NCI-H748 (cell line): Measurements from ENCODE around the gene SCGB1C1.
"Not testable (repeated sequence)": the region's sequence is repeated elsewhere in the genome, so short reads cannot be mapped to it uniquely, and the experiment has no call there.

Experiments
- DNase-seq: peaks from one replicate; lab custom pipeline; 2025; ENCODE audit not compliant: unreplicated experiment; lab: John Stamatoyannopoulos, UW

SCGB1C1 gene

DNA sequence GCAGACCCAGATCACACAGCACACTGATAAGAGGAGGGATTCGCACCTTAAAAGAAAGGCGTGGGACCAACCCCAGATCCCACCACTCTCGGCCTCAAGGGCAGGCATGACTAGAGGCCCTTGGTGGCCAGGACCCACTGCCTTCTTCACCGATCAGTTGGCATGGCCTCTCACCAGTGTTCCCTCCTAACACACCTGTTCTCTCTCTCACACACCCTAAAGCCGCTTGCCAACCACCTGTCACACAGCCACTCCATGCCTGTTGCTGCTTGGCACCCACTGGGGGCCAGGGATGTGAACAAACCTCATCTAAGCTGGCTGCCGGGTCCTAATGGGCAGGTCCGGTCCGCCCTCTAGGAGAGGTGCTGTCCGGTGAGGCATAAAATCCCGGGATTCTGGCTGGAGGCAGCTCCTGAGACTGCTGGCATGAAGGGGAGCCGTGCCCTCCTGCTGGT lies at the start of gene SCGB1C1:
Gene SCGB1C1, plus strand, starts transcription at position 405 of the 455 bp plus-strand sequence. Its CDS starts 22 bp downstream, at position 427.
- not testable (repeated sequence) for DNase-seq

DNA sequence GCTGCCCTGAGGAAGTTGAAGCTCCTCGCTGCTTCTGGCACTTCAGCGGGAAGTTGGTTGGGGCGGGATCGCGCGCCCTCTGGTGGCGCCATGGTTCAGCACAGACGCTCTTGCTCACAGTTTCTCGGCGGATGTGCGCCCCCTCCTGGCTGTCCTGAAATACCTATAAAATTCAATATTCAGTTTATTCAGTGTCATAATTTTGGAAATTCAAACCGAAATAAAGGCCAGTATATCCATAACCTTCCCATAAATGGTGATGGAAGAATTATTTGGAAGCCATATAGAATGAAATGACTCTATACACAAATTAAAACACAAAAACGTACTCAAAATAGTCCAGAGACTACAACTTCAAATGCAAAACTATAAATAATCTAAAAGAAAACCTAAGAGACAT lies 12.6 kb upstream of the SCGB1C1 start:
- not testable (repeated sequence) for DNase-seq

DNA sequence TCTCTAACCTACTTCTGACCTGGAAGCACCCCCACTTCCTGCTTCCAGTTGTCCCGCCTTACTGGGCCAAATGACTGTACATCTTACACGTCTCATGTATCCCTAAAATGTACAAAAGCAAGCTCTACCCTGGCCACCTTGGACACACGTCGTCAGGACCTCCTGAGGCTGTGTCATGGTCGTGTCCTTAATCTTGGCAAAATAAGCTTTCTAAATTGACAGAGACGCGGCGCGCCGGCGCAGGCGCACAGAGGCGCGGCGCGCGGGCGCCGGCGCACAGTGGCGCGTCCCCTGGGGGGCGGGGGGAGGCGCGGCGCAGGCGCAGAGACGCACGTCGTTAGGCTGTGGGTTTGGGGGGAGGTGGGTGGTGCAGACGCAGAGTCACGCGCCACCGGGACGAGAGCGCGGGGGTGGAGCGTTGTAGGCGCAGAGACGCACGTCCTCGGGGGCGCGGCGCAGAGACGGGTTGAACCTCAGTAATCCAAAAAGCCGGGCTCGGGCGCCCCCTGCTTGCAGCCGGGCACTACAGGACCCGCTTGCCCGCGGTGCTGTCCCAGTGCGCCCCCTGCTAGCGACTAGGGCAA lies 3.6 kb upstream of the SCGB1C1 start:
- not testable (repeated sequence) for DNase-seq

DNA sequence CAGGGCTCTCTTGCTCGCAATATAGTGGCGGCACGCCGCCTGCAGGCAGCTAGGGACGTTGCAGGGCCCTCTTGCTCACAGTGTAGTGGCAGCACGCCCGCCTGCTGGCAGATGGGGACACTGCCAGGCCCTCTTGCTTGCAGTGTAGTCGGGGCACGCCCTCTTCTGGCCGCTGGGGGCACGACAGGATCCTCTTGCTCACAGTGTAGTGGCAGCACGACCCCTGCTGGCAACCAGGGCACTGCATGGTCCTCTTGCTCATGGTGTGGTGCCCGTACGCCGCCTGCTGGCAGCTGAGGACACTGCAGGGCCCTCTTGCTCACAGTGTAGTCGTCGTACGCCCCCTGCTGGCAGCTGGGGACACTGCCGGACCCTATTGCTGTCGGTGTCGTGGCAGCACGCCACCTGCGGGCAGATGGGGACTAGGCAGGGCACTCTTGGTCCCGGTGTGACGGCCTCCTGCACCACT lies 3.0 kb upstream of the SCGB1C1 start:
- DNase-seq: not testable (repeated sequence)

DNA sequence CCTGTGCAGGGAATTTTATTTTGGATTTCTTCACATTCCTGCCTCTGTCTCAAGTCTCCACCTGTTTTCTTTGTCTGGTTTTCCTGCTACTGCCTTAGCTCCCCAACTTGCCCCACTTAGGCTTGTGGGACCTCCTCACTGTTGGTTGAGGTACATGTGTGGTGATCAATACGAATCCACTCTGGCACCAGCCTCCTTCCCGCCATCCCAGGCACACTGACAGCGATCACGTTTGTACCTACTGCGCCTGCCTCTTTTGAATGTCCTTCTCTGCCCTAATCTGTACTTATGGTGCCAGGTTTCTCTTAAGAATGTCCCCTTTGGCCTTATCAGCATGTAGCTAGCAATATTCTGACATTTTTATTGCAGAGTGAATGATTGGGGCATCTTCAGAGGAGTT lies 2.3 kb upstream of the SCGB1C1 start:
- DNase-seq: not testable (repeated sequence)

DNA sequence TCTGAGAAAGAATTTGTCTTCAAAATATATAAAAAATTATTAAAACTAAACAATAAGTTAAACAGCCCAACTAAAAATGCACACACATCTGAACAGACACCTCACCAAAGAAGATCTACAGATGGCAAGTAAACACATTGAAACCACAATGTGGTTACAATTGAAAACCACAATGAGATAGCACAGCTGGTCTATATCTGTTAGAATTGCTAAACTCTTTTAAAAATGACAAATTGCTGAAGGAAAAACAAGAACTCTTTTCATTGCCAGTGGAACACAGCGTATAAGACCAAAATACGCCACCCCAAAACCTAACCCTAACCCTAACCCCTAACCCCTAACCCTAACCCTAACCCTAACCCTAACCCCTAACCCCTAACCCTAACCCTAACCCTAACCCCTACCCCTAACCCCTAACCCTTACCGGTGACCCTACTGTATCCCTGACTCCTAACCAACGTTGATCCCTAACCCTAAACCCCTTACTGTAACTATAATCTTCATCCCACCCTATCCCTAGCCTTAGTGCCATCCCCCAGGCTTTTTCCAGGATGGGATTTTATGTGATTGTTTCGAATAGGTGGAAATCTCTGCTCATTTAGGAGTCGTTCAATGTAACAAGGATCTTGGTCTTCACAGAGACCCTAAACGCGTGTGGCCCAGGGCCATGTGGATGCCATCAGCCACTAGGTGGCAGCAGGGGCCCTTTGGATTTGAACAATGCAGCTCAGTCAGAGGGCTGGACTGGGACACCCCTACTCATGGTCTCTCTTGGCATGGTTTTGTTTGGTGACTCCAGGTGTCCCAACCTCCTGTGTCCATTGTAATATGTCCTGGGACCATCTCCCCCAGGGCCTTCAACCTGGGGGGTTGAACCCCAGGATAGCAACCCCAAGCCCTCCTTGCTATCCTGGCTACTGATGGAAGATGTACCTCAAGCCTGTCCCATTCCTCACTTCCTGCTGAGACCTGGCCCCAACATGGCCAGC lies 1.1 kb upstream of the SCGB1C1 start:
- DNase-seq: not testable (repeated sequence)

DNA sequence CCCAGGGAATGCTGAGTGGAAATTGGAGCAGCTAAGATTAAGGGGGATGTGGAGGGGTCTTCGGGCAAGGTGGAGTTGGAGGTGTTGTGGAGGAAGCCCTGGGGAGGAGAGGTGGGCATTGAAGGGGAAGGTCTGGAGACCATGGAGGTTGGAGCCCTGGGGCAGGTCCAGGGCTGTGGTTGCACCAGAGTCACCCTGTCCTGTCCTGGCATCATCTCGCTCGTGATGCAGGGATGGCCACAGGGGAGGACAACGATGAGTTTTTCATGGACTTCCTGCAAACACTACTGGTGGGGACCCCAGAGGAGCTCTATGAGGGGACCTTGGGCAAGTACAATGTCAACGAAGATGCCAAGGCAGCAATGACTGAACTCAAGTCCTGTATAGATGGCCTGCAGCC lies 603 bp downstream of the SCGB1C1 start:
- not testable (repeated sequence) for DNase-seq

DNA sequence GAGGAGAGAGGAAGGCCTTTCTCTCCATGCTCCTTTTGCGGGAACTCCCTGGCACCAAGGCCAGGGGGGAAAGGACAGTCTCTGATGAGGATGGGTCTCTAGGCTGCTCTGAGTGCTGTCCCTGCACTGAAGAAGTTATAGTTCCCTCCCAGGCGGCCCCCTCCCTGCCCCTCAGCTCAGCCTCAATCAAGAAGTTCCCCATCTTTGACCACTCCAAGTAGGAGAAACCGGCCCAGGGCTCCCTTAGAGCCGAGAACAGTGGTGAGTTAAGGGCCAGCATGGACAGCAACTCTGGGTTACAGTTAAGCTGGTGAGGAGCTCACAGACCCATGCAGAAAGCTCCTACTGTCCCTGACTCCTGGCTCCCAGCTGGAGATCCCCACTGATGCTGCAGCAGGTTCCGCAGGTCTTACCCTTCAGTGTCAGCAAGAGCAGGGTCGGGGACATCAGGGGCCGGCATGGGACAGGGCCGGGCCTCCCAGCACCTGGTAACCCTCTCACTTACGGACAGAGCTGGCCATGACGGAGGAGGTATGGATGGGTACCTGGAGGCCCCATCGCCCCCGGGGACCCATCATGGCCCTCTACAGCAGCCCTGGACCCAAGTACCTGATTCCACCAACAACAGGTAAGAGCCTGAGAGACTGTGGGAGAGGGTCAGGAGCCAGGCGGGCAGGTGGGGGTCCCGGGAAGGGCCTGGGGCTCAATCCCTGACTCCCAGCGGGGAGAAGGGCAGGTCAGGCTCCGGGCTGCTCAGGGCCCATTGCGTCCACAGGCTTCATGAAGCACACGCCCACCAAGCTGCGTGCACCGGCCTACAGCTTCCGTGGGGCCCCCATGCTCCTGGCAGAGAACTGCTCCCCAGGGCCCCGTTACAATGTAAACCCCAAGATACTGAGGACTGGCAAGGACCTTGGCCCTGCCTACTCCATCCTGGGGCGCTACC lies 4.2 kb downstream of the SCGB1C1 start:
- DNase-seq: no peak

DNA sequence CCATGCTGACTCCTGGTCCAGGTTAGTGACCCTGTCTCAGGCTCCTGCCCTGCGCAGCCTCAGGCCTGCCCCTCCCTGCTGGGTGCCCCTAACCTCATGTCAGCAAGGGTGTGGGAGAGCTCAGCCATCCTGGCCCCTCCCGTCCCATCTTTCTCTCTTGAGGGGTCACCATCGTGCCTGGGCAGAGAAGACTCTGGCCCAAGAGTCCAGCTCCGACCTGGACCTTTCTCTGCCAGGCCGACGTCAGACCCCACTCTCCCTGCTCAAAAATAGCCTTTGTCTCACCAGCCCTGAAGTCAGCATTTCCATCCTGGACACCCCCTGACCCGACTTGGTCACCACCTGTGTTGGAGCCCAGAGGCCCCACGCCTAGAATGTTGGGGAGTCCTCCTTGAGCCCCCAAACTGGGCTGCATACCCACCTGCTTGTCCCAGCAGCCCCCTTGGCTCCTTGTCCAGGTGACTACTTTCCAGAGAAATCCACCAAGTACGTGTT lies 4.9 kb downstream of the SCGB1C1 start:
- no peak for DNase-seq

DNA sequence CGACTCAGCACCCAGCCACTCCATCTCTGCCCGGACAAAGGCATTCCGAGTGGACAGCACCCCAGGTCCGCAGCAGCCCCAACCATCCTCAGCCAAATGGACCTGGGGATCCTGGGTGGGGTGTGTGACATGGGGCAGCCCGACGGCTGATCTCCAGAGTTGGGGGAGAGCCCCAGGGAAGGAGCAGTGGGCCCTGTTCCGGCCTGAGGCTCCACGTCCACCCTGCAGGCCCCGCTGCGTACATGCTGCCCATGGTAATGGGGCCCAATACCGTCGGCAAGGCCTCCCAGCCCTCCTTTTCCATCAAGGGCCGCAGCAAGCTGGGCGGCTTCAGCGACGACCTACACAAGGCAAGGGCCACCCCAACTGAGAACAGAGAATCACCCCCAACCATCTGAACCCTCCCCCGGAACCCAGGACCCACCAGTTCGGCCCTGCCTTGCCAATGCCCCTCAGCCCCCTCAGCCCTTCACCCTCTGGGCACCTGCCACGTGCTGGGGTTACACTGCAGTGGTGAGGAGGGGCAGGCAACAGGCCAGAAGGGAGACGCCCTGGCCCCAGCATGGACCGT lies 5.4 kb downstream of the SCGB1C1 start:
- no peak for DNase-seq

DNA sequence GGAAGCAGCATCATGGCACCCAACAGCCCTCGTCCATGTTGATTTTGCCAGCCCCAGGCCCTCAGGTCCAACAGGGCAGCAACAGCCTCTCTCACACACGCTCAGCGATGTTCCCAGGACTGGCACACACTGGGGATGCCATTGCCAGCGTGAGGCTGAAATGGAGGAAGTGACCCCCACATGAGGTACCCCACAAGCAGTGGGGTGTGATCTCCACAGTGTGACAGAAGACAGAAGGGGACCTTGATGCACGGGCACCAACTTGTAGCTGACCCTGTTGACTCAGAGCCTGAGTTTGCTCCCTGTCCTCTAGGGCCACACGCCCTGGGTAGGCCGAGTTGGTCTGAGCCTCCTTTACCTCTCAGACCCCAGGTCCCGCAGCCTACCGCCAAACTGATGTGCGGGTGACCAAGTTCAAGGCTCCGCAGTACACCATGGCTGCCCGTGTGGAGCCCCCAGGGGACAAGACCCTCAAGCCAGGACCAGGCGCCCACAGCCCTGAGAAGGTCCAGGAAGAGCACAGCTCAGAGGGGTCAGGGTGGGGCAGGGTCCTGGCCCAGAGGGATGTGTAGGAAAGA lies 6.2 kb downstream of the SCGB1C1 start:
- no peak for DNase-seq

DNA sequence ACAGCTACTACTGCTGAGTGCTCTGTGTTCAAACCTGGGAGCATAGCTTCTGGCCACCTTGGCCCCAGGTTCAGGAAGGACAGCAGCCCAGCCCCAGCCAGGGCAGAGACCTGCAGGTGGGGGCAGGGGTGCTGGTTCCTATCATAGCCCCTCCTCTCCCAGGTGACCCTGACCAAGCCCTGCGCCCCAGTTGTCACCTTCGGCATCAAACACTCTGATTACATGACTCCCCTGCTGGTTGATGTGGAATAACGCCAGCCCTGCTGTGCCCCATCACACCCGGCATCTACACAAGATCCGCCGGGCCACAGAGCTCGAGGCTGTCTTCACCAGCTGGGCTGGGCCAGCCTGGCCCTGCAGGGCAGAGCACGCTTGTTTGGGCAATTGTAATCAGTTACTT lies 6.9 kb downstream of the SCGB1C1 start:
- no peak for DNase-seq

DNA sequence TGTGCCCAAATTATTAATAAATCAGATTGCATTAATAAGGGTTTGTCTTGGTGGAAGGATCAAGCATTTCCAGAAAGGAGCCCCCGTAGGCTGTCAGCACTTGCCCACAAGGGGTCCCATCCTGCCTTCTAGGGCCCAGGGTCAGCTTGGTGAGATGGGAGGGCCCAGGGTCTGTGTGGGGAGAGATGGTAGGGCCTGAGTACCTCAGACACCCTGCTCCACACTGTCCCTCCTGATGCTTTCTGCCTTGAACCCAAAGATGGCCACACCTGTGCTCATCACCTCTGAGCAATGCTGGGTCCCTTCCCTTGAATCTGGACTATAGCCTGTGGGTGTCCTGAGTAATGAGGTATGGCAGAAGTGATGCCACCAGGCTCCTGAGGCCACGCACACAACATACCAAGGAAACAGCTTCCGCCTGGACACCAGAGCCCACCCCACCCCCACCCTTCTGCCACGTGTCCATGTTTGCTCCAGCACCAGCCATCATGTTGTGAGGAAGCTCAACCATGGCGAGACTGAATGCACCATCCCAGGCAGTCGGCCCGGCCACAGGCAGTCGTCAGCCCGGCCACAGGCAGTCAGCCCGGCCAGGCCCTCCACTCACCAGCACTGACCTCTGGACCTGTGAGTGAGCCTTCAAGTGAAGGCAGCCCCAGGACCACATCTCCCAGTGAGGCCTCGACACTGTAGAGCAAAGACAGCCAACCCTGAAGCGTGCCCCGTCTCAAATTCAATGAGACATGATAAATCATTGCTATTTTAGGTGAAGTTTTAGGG lies 7.5 kb downstream of the SCGB1C1 start:
- no peak for DNase-seq

DNA sequence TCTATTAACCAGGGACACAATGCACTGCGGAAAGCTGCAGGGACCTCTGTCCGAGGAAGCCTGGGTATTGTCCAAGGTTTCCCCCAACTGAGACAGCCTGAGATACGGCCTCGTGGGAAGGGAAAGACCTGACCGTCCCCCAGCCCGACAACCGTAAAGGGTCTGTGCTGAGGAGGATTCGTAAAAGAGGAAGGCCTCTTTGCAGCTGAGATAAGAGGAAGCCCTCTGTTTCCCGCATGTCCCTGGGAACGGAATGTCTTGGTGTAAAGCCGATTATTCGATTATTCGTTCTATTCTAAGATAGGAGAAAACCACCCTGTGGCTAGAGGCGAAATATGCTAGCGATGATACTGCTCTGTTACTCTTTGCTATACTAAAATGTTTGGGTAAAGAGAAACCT lies 9.1 kb downstream of the SCGB1C1 start:
- DNase-seq: no peak

DNA sequence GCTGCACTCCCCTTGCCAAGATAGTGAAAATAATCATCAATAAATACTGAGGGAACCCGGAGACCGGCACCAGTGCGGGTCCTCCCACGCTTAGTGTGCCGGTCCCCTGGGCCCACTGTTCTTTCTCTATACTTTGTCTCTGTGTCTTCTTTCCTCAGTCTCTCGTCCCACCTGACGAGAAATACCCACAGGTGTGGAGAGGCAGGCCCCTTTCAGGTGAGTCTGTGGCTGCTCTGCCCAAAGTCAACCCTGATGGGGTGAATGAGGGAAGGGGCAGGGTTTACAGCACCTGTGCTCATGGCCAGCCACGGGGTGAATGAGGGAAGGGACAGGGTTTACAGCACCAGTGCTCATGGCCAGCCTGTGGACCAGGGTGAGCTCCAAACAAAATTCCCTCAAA lies 9.6 kb downstream of the SCGB1C1 start:
- DNase-seq: no peak

DNA sequence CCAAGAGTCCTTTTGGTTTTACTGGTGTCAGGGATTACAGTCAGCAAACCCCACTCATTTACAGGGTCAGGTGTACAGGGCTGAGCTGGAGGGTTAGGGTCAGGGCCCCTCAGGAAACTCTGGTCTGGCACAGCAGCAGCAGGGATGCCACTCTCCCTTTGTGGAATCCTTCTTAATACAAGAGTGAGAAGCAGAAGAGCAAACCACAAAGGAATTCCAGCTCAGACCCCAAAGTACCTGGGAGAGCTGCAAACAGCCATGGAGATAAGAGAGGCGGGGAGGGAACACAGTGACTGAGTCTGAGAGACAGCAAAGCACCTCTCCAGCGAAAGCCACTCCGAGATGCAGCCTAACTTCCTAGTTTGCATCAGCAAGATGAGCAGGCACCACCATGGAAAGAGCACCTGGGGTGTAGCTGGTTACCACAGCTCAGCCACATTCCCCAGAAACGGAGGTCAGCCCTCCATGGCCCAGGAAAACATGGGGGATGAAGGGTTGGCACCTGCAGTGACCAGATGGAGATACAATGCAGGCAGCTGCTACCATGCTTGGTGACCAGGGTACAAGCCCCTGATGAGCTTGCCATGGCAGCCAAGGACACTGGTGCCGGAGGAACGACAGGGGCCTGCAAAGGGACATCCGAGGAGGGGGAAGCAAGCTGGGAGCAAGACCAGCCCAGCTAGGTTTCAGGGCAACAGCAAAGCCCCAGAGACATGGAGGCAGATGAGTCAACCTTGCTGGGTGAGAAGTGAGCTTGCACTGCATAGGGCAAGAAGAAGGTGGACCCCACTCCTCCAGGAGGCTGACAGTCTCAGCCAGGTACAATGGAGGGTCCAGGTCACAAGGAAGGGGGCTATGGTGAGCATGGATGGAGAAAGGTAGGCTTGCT lies 10.4 kb downstream of the SCGB1C1 start:
- no peak for DNase-seq

DNA sequence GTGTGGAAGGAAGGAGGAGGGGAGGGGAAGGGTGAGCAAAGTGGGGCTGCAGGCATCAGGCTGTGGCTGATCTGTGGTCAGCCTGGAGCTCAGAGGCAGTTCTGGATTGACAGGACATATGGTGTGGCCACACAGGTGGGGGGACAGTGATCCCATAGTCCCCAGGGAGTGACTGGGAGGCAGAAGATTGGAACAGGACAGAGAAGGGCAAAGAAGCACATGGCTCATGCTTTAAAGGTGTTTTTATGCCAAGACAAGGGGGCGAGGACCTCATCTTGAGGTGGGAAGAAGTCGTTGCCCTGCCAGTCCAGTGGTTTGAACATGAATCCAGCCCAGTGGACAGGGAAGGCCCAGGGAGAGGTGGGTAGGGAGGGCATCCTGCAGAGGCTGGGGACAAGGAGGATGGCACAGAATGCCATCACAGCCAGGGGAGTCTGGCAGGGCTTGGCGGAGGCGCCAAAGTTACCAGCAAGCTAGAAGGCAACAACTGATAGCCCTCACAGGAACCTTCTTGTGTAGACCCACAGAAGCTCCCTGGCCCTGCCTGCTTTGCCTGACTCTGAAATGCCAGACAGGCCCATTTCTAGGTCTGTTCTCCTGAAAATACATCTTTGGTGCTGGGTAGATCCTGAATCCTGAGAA lies 11.2 kb downstream of the SCGB1C1 start:
- DNase-seq: no peak

DNA sequence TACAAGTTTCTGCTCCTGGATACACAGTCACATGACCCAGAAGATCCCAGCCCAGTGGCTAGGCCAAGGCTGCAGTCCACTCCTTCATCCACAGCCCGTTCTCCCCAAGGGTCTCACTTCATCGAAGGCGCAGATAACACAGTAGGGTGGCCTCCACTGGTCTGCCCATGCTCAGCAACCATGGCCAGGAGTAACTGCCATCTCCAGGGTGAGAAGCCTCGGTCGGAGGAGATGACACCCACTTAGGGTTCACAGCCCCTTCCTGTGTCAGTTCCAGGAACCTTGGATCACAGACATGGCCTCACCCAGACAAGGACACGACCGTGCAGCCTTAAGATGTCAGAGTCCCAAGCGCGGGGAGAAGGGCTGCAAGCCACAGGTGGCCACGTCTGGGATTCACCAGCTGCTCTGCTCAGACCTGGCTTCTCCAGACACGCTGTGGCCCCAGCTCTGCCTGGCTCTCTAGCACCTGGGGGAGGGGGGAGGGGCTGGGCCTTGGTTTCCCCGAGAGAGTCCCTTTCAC lies 11.8 kb downstream of the SCGB1C1 start:
- no peak for DNase-seq
